H1 (cell line): Measurements from ENCODE around the gene LRRC14B. TPM values are rescaled to one million over a fixed set of nuclear protein-coding genes. Genes with fewer than 3 reads are reported as not detected.
"Not testable (repeated sequence)": the region's sequence is repeated elsewhere in the genome, so short reads cannot be mapped to it uniquely, and the experiment has no call there.

Experiments used
- CTCF ChIA-PET: fragments of 300-600 bp; sonication (Branson Sonifier 250); formaldehyde crosslinking; loops from one replicate; lab custom pipeline; 2021; ENCODE audit not compliant: partially characterized antibody; lab: Charles Lee
- POLR2A ChIA-PET: fragments of 300-600 bp; sonication (Branson Sonifier 250); formaldehyde crosslinking; loops from one replicate; lab custom pipeline; 2021; ENCODE audit warnings: inconsistent platforms; ENCODE audit not compliant: partially characterized antibody; lab: Charles Lee
- DNase-seq, 2 experiments: peaks; one replicate each; pipeline versions ENCODE4 v3.0.0 to v3.0.0-alpha.2; 2010 to 2022; ENCODE audit warnings: low spot score in 2 of 2, low read depth in 1 of 2, mixed read lengths in 1 of 2
- FAIRE-seq: peaks from 2 replicates; lab custom pipeline; 2011; peaks lifted over from hg19 to GRCh38; lab: Jason Lieb, UNC
- H2AFZ ChIP-seq: 2 replicates; pipeline ENCODE4 v1.8.1; 2012; ENCODE audit warnings: low read length, inconsistent platforms
- H2AK5ac ChIP-seq: 2 replicates; pipeline ENCODE4 v1.6.1; 2013; ENCODE audit warnings: low read depth, low read length
- H2BK120ac ChIP-seq: replicated peaks from 2 replicates; pipeline ENCODE3; 2013; ENCODE audit warnings: low read depth, low read length, inconsistent platforms
- H2BK12ac ChIP-seq: 2 replicates; pipeline ENCODE4 v1.6.1; 2013; ENCODE audit warnings: low read depth, low read length
- H2BK15ac ChIP-seq: 2 replicates; pipeline ENCODE4 v1.6.1; 2013; ENCODE audit warnings: low read length
- H2BK20ac ChIP-seq: 2 replicates; pipeline ENCODE4 v1.6.1; 2013; ENCODE audit warnings: low read length
- H2BK5ac ChIP-seq: 2 replicates; pipeline ENCODE4 v1.6.1; 2013; ENCODE audit warnings: low read depth, low read length
- H3K14ac ChIP-seq: 2 replicates; pipeline ENCODE4 v1.6.1; 2013; ENCODE audit warnings: inconsistent platforms; ENCODE audit not compliant: insufficient read length
- H3K18ac ChIP-seq: 2 replicates; pipeline ENCODE4 v1.6.1; 2013; ENCODE audit warnings: low read length; ENCODE audit errors: extremely low read depth
- H3K23ac ChIP-seq: 2 replicates; pipeline ENCODE4 v1.6.1; 2013; ENCODE audit warnings: inconsistent platforms; ENCODE audit not compliant: insufficient read length
- H3K23me2 ChIP-seq: 2 replicates; pipeline ENCODE4 v1.6.1; 2013; ENCODE audit warnings: low read depth, low read length
- H3K27ac ChIP-seq: 2 replicates; pipeline ENCODE4 v1.6.1; 2011; ENCODE audit warnings: low read depth, low read length, inconsistent platforms
- H3K27me3 ChIP-seq, 4 experiments: replicated peaks in 1 of 4; 1 replicate in 1 of 4; 2 replicates in 3 of 4; pipeline versions ENCODE4 v1.6.1 to v1.8.1; 2011 to 2013; ENCODE audit warnings: low read length in 3 of 4, mild to moderate bottlenecking in 3 of 4, inconsistent platforms in 2 of 4, mixed read lengths in 2 of 4, moderate library complexity in 1 of 4; ENCODE audit not compliant: control insufficient read depth in 3 of 4, insufficient read depth in 3 of 4; ENCODE audit errors: extremely low read depth in 1 of 4
- H3K36me3 ChIP-seq, 4 experiments: 2 replicates each; pipeline versions ENCODE4 v1.6.1 to v1.8.1; 2011 to 2013; ENCODE audit warnings: mild to moderate bottlenecking in 4 of 4, low read length in 3 of 4, moderate library complexity in 2 of 4, control low read depth in 1 of 4, inconsistent platforms in 1 of 4; ENCODE audit not compliant: insufficient read depth in 4 of 4, control insufficient read depth in 2 of 4
- H3K4ac ChIP-seq: replicated peaks from 2 replicates; pipeline ENCODE3; 2013; ENCODE audit warnings: low read length, low read depth, mixed read lengths, inconsistent platforms; ENCODE audit not compliant: insufficient read length
- H3K4me1 ChIP-seq, 4 experiments: replicated peaks in 1 of 4; 1 replicate in 1 of 4; 2 replicates in 3 of 4; pipeline versions ENCODE4 v1.6.1 to v1.8.1; 2011 to 2013; ENCODE audit warnings: low read length in 3 of 4, inconsistent platforms in 2 of 4, mixed read lengths in 1 of 4; ENCODE audit not compliant: insufficient read depth in 4 of 4, control insufficient read depth in 3 of 4
- H3K4me2 ChIP-seq, 2 experiments: 2 replicates each; pipeline versions ENCODE4 v1.6.1 to v1.8.1; 2011 to 2013; ENCODE audit warnings: low read depth in 2 of 2, low read length in 2 of 2, control low read depth in 1 of 2, inconsistent platforms in 1 of 2, mild to moderate bottlenecking in 1 of 2; ENCODE audit not compliant: insufficient read depth in 1 of 2
- H3K4me3 ChIP-seq, 4 experiments: fragments of 200-600, 300-600 bp in 1 of 4; sonication (generic), shearing (Covaris generic), sonication (Bioruptor Twin) in 1 of 4; 2 replicates each; pipeline versions ENCODE4 v1.5.1 to v1.8.1; 2011 to 2016; ENCODE audit warnings: low read length in 4 of 4, low read depth in 3 of 4, control low read depth in 2 of 4, inconsistent platforms in 2 of 4, mild to moderate bottlenecking in 2 of 4, mixed read lengths in 1 of 4, moderate library complexity in 1 of 4; ENCODE audit not compliant: insufficient read depth in 2 of 4; ENCODE audit errors: extremely low read depth in 1 of 4
- H3K56ac ChIP-seq: replicated peaks from 2 replicates; pipeline ENCODE3; 2013; ENCODE audit warnings: low read depth, mild to moderate bottlenecking, mixed read lengths, low read length, inconsistent platforms; ENCODE audit not compliant: insufficient read length
- H3K79me1 ChIP-seq: 2 replicates; pipeline ENCODE4 v1.6.1; 2013; ENCODE audit warnings: low read depth, low read length, control low read depth
- H3K79me2 ChIP-seq, 2 experiments: 2 replicates each; pipeline versions ENCODE4 v1.6.1 to v1.8.1; 2012 to 2013; ENCODE audit warnings: low read length in 2 of 2, mild to moderate bottlenecking in 2 of 2, inconsistent platforms in 1 of 2; ENCODE audit not compliant: insufficient read depth in 2 of 2, control insufficient read depth in 1 of 2
- H3K9ac ChIP-seq, 4 experiments: replicated peaks in 1 of 4; 1 replicate in 1 of 4; 2 replicates in 3 of 4; pipeline versions ENCODE4 v1.6.1 to v1.8.1; 2011 to 2013; ENCODE audit warnings: low read depth in 3 of 4, low read length in 3 of 4, control low read depth in 2 of 4, mild to moderate bottlenecking in 2 of 4, moderate library complexity in 2 of 4, inconsistent platforms in 1 of 4; ENCODE audit errors: extremely low read depth in 1 of 4
- H3K9me3 ChIP-seq, 2 experiments: 2 replicates each; pipeline versions ENCODE4 v1.6.1 to v1.8.1; 2012 to 2013; ENCODE audit warnings: mild to moderate bottlenecking in 2 of 2, moderate library complexity in 2 of 2, control low read depth in 1 of 2, inconsistent platforms in 1 of 2, low read depth in 1 of 2, low read length in 1 of 2, mixed read lengths in 1 of 2; ENCODE audit not compliant: insufficient read depth in 2 of 2
- H4K20me1 ChIP-seq, 2 experiments: replicated peaks in 1 of 2; 2 replicates each; pipeline versions ENCODE3 to v1.8.1; 2011 to 2013; ENCODE audit warnings: inconsistent platforms in 2 of 2, low read length in 2 of 2, mild to moderate bottlenecking in 1 of 2; ENCODE audit not compliant: insufficient read depth in 2 of 2, control insufficient read depth in 1 of 2
- H4K5ac ChIP-seq: 2 replicates; pipeline ENCODE4 v1.6.1; 2013; ENCODE audit warnings: low read length, low read depth, mixed read lengths, inconsistent platforms; ENCODE audit not compliant: insufficient read length
- H4K8ac ChIP-seq: 2 replicates; pipeline ENCODE4 v1.8.0; 2013; ENCODE audit warnings: mild to moderate bottlenecking, moderate library complexity, low read length, inconsistent platforms; ENCODE audit not compliant: insufficient read depth; ENCODE audit errors: extremely low read depth
- H4K91ac ChIP-seq: replicated peaks from 2 replicates; pipeline ENCODE3; 2013; ENCODE audit warnings: low read length, mixed read lengths, inconsistent platforms; ENCODE audit not compliant: insufficient read length
- WGBS, 2 experiments: shearing (Covaris generic) in 1 of 2; methylation state at CpG; one replicate each; pipeline versions ENCODE4 v1.1.6 to v1.1.7; 2013 to 2015; ENCODE audit warnings: low lambda C conversion rate in 2 of 2, mixed read lengths in 2 of 2, inconsistent platforms in 1 of 2, low coverage in 1 of 2, missing lambda C conversion rate in 1 of 2; ENCODE audit not compliant: insufficient replicate concordance in 2 of 2, insufficient coverage in 1 of 2, insufficient read length in 1 of 2; ENCODE audit errors: extremely low coverage in 1 of 2, missing lambda C conversion rate in 1 of 2; 5-methylcytosine and 5-hydroxymethylcytosine counted together
- polyA plus RNA-seq, 7 experiments: library from polyadenylated mRNA; depleted of rRNA in 3 of 7; stranded (reverse) in 5 of 7; unstranded in 2 of 7; fragments of >200 nt in 5 of 7; fragments of 200-250 nt in 2 of 7; gene quantifications; 1 replicate in 5 of 7; 2 replicates in 1 of 7; 4 replicates in 1 of 7; pipeline versions ENCODE4 v1.2.1 to v1.2.3, GENCODE V29; 2011 to 2013; ENCODE audit warnings: missing spikeins in 2 of 7, mixed read lengths in 2 of 7
- total RNA-seq: library from RNA; stranded (reverse); fragmentation: NEBNext Ultra II Directional; extraction: Animal tissue kit (Norgen Biotek cat#: 25700); gene quantifications from 2 replicates; pipeline ENCODE4 v1.2.1, GENCODE V29; 2021

Gene LRRC14B
- total and polyA plus RNA-seq, 2 of the 8 experiments (the other 6 are each of a cell fraction or from before 2014, with no cell fraction given): not detected

DNA sequence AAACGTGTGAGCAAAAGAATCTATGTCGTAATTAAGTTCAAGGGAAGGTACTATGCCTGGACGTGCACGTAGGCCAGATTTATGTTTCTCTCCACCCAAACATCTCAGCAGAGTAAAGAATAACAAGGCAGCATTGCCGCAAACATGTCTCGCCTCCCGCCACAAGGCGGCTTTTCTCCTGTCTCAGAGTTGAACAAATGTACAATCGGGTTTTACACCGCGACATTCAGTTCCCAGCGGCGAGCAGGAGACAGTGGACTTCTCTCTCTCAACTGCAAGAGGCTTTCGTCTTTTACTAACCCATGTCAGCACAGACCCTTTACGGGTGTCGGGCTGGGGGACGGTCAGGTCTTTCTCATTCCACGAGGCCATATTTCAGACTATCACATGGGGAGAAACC is 5.7 kb downstream of the LRRC14B start:
- H4K5ac ChIP-seq, H2BK20ac ChIP-seq, H3K23me2 ChIP-seq, H3K9ac ChIP-seq, H2BK15ac ChIP-seq, FAIRE-seq, H3K4me1 ChIP-seq, H2BK120ac ChIP-seq, H3K79me2 ChIP-seq, H4K20me1 ChIP-seq, H3K27me3 ChIP-seq, H4K91ac ChIP-seq, POLR2A ChIA-PET, H3K27ac ChIP-seq, H3K23ac ChIP-seq, DNase-seq, CTCF ChIA-PET, H3K9me3 ChIP-seq, H3K14ac ChIP-seq, H3K36me3 ChIP-seq, H3K79me1 ChIP-seq, H2AK5ac ChIP-seq, H3K56ac ChIP-seq, H3K4me2 ChIP-seq, H2BK12ac ChIP-seq, H3K18ac ChIP-seq, H2BK5ac ChIP-seq, H3K4ac ChIP-seq, H2AFZ ChIP-seq, H4K8ac ChIP-seq, H3K4me3 ChIP-seq: not testable (repeated sequence)
- 68% methylated on average over 18 of the region's 18 CpGs; no CpG with 5 or more reads in 1 of the 2 experiments for WGBS, 2 experiments
